HG03097 (cell line): Measurements from ENCODE around the gene CCDC87.
"Not testable (repeated sequence)": the region's sequence is repeated elsewhere in the genome, so short reads cannot be mapped to it uniquely, and the experiment has no call there.

Experiments used
- ATAC-seq: cut with Tn5 transposase; IDR thresholded peaks from one replicate; pipeline ENCODE4 v1.9.1; 2021; ENCODE audit not compliant: unreplicated experiment, low FRiP score

CCDC87 gene

DNA sequence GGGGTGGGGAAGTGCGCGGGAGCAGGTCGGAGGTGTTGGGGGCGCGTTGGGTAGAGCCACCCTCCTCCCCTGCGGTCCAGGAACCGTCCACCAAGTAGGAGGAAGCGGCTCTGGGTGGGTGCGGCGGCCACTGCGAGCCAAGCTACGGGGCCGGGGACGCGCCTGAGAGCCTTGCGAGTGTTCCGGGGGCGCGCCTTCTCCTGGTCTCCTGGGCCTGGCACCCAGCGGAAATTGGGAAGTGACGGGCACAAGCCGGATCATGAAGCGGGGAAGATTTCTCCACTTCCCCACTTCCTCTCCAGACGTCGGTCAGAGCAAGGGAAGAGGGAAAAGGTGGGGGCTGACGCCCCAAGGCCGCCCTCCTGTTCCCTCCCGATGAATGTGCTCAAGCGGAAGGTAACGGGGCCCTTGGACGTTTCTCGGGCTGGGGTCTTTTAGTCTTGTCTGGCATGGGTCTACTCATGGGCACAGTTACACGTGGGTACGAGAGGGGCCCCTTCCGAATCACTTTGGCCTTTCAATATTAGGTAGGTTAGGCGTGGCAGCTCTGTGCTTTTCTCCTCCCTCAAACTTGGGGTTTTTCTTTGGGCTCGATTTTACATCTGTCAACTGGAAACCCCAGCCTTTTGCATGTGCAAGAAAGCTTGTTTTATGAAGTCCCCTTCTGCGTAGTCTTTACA lies 24.4 kb upstream of the CCDC87 start:
- ATAC-seq = no peak

DNA sequence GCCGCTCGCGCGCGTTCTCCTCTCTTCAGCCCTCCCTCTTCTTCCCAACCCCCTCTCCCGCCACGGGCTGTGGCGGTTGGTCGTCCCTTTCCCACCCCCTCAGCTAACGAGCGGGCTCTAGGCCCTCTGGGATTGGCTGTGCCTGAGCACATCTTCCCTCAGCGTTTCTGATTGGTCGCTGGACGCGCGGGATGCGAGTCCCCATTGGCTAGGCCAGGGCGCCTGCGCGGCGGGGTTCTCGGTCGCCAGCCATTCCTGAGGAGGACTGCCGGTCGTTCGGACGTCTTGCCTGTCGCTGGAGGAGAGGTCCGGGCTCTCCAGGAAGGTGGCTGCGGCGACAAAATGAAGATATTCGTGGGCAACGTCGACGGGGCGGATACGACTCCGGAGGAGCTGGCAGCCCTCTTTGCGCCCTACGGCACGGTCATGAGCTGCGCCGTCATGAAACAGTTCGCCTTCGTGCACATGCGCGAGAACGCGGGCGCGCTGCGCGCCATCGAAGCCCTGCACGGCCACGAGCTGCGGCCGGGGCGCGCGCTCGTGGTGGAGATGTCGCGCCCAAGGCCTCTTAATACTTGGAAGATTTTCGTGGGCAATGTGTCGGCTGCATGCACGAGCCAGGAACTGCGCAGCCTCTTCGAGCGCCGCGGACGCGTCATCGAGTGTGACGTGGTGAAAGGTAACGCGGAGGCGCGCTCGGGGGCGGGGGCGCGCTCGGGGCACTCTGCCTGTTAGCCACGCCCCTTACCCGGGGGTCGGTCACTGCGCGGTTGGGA lies 23.7 kb upstream of the CCDC87 start, which contains the start of gene RBM14:
Gene RBM14 (plus strand): TSS at position 252 of the 776 bp plus-strand sequence. CDS start 91 bp downstream, at position 343.
- ATAC-seq = peak; percentile 84

DNA sequence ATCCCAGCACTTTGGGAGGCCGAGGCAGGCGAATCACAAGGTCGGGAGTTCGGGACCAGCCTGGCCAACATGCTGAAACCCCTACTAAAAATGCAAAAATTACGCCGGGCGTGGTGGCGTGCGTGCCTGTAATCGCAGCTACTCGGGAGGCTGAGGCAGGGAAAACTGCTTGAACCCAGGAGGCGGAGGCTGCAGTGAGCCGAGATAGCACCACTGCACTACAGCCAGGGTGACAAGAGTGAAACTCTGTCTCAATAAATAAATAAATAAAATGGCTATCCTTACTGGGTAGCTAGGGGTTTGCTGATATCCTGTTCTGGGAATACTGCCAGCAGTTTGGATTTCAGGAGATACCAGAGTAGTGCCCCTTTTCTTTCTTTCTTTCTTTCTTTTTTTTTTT lies 21.2 kb upstream of the CCDC87 start:
- ATAC-seq = no peak

DNA sequence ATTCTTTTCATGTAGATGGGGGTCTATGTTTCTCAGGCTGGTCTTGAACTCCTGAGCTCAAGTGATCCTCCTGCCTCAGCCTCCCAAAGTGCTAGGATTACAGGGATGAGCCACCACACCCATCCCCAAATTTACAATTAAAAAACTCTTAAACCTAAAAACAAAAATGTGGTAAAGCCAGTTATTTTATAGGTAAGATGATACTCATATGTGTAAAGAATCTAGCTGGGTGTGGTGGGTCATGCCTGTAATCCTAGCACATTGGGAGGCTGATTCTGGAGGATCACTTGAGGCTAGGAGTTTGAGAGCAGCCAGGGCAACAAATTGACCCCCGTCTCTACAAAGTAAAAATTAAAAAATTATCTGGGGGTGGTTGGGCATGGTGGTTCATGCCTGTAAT lies 19.6 kb upstream of the CCDC87 start:
- no peak for ATAC-seq

DNA sequence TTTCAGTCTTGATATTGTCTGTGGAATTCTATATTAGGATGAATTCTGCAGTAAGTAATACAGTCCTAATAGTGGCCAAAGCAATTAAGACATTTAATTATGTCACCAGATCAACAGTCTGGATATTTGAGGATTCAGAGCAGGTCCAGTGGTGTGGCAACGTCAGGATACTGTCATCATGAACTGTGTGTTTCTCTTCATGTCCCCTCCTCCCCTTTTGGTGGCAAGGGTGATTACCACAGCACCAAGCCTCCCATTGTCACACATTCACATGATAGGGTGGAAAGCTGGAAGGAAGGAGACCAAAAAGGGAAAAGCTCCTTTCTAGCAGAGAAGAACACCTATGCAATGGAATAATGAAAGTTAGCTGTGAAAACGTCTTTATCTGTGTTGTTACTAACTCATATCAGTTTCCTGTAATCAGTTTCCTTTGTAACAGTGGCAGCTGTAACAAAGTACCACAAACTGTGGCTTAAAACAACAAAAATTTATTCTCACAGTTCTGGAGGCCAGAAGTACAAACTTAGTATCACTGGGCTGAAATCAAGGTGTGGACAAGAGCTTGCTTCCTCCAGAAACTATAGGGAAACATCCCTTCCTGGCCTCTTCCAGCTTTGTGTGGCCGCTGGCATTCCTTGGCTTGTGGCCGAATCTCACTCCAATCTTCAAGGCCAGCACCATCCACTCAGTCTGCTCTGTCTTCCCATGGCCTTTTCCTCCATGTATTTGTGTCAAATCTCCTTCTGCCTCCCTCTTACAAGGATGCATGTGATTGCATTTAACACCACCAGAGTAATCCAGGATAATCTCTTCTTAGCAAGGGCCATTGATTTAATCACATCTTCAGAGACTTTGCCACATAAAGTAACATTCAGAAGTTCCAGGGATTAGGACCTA lies 17.1 kb upstream of the CCDC87 start:
- ATAC-seq = no peak

DNA sequence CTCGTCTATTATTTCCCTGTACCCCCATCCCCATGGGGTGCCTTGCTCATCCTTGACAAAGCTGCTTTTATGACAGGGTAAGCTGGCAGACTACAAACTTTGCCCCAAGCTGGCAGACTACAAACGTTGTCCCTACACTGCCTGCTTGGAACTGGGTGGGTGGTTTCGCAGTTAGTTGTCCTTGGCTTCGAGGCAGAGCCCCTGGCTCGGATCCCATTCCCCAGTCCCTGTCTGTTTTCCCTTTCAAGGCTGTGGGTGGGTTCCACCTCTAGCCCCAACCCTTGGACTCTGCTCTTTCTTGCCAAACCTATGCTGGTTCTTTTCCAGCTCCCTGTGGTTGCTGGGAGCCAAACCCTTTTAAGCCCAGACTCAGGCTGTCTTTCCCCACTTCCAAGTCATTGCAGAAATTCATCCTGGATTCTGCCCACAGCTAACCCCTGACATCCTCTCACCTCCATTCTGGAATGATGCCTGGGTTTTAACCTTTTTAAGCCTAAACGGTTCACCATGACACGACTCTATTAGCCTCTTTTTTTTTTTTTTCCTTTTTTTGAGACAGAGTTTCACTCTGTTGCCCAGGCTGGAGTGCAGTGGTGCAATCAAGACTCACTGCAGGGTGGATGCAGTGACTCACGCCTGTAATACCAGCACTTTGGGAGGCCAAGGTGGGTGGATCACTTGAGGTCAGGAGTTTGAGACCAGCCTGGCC lies 14.4 kb upstream of the CCDC87 start:
- ATAC-seq = no peak

DNA sequence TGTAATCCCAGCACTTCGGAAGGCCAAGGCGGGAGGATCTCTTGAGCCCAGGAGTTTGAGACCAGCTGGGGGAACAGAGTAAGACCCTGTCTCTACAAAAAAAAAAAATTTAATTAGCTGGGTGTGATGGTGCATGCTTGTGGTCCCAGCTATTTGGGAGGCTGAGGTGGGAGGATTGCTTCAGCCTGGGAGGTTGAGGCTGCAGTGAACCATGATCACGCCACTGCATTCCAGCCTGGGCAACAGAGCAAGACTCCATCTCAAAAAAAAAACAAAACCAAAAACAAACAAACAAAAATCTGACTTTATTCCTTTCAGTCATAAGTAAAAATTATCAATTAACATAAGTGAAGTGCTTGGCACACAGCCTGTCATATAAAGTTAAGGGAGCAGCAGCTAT lies 13.7 kb upstream of the CCDC87 start:
- not testable (repeated sequence) for ATAC-seq

DNA sequence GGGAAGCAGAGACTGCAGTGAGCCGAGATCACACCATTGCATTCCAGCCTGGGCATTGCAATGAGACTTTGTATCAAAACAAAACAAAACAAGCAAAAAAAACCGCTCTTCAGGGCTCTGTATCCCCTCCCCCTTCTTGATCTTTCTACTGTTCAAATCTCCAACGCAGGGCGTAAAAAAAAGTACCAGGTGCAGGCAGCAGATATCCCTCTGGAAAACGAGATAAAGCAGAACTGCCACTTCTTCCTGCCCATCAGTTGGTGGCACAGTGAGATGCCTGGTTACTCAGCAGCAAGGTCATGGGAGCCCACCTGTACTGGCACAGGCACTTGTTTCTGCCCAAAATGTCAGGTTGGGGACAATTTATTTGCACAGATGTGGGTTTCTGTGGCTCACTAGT lies 11.3 kb upstream of the CCDC87 start:
- ATAC-seq = no peak

DNA sequence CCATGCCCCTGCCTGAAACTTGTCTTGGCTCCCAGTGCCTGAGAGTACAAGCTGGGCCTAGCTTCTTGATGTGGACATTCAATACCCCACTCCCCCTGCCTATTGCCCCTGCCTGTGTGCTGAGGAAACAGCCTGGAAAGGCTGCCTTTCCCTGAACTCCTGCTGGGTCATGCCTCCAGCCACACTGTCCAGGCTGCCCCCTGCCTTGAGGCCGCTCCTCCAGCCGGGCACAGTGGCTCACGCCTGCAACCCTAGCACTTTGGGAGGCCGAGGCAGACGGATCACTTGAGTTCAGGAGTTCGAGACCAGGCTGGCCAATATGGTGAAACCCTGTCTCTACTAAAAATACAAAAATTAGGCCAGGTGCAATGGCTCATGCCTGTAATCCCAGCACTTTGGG lies 10.2 kb upstream of the CCDC87 start:
- ATAC-seq = no peak

DNA sequence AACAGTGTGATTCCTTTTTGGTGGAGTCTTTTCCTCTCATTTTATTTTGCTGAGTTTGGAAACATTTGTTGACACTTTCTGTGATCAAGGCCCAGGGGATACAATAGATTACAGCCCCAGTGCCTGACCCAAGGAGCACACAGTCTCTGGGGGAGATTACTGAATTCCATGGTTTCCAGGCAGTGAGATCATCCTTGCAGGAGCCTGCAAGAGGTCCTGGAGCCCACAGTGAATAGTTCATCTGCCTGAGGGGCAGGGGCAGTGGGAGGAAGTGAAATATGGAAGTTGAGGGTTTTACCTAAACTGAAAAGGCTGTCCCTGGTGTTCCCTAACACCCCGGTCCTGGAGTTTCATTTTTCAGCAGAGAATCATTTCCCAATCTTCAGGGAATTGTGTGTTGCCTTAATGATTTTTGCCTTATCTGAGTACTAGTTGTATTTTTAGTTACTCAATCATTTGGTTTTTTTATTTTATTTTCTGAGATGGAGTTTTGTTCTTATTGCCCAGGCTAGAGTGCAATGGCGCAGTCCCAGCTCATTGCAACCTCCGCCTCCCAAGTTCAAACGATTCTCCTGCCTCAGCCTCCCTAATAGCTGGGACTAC lies 7.9 kb upstream of the CCDC87 start:
- no peak for ATAC-seq

DNA sequence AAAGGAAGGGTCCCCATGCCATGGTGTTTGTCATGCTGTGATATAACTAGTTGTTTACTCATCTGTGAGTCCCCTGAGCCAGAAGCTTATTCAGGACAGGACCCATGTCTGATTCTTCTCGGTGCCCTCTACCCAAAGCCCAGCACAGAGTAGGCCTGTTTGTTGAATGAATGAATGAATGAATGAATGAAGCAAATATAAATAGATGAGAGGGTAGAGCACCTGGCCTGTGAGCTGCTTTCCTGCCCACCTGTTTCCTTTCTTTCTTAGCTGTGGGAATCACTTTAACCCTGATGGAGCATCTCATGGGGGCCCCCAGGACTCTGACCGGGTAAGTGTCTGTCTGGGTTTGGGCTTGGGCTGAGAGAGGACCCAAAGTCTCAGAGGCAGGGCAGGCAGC lies 7.4 kb upstream of the CCDC87 start:
- no peak for ATAC-seq

DNA sequence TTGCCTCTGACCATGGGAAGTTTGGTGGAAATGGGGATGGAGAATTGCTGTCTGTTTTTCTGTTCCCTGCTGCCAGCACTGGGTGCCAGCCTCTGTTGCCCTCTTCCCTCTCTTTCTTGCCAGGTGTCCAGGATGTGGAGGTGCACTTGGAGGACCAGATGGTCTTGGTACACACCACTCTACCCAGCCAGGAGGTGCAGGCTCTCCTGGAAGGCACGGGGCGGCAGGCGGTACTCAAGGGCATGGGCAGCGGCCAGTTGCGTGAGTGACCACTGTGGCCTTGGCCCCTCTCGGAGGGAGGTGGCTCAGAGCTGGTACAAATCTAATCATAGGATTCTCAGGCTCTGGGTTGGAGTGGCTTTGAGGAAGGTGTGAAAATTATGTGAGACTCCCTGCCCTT lies 6.1 kb upstream of the CCDC87 start:
- no peak for ATAC-seq

DNA sequence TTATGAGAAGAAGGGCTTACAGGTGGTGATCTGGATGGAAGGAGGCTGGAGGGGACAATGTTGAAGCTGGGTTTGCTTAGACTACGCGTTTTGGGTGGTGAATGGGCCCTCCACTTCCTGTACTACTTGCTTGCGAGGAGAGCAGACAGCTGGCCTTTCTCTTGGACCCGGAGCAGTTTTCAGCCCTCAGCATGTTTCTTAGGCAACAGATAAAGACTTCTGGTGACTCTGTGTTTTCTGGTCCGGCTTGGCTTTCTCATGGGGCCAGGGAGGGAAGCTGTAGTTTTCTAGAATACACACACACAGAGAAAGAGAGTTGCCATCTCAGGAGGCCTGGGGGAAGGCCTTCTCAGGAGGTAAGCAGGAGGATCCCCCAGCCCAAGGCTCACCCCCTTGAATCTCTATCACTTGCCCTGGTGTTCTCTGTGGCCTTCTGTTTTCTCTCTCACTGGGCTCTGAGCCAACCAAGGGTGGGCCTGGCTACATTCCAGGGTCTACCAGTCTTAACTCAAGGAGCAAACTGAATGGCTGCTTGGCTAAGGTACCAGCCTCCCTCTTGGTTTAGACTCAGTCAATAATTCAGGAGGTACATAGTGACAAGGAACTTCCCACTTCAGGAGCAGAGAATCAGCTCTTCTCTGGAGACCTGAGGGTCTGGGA lies 2.5 kb upstream of the CCDC87 start:
- ATAC-seq = no peak

DNA sequence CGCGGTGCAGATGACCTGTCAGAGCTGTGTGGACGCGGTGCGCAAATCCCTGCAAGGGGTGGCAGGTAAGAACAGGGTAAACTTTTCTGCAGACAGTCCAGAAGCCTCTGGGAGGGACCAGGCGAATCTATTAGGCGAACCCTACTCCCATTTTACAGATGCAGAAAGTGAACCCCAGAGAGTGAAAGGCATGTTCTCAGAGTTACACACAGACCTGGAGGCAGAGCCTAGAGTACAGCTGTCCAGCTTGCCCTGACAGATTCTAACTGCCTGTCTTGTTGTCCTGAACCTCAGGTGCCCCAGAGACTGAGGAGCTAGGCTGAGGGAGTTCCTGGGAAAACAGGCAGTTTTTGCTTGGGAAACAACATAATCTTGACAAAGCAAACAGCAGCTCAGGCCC lies 787 bp upstream of the CCDC87 start:
- ATAC-seq = no peak

DNA sequence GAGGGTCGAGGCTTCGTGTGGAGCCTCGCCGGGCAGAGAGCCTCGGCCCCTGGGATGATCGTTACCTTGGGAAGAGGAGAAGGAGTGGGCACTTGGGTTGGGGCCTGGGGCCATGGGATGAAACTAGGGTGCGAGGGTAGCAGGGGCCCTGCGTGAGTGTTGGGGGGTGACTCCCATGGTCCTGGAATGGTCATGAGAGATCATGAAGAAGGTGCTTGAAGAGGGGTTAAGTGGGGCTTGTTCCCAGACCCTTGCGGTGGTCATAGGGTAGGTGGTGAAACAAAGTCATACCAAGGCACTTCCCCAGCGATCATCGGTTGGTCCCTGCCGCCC lies 406 bp upstream of the CCDC87 start:
- no peak for ATAC-seq

DNA sequence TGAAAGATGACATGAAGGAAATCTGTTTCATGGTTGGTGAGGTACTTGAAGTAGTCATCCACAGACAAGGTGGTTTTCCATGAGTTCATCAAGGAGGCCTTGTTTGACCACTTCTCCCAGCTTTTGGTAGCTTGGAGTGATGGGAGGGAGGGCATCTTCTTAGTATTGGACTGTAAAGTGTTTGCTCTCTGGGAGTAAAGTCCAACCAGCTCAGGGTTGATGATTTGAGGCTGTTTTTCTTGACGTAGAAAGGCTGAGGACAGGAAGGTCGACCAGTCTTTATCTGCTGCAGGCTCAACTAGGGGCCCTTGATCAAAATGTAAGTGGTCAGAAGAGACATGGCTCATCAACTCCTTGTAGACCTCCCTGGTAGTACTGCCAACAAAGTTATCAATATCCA lies 1.7 kb downstream of the CCDC87 start:
- ATAC-seq = no peak

DNA sequence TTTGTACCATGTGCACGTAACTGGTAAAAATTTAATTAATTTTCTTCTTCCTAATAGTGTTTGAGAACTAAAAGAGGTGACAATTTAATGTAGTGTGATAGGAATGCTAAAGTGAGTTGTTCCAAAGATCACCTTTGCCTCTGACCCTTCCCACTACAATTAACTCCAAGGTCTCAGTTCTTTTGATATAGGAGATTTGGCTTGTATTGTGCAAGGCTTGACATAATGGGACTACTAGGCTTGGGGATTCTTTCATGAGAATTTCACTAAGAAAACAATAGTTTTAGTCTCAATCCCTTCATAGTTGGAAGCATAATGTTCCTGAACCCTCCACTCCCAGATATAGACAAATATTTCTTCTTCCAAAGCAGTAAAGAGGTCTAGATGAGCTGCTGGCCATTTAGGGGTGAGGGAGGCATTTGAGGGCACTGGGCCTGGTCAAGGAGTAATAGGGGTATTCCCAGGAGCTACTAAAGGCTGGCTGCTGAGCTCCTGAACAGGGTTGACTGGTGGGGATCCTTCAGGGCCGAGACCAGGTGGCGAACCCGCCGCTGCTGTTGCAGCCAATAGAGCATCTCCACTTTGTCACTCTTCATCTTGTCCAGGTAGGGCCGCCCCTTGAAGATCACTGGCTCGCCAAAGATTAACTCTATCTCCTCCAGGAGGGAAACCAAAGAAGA lies 2.7 kb downstream of the CCDC87 start:
- ATAC-seq = no peak

DNA sequence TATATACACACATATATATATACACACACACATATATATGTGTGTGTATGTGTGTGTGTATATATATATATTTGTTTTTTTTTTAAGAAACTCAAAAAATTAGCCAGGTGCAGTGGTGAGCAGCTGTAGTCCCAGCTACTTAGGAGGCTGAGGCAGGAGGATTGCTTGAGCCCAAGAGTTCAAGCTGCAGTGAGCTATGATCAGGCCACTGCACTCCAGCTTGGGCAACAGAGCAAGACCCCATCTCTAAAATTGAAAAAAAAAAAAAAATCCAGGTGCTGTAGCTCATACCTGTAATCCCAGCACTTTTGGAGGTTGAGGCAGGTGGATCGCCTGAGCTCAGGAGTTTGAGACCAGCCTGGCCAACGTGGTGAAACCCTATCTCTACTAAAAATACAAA lies 3.5 kb downstream of the CCDC87 start:
- ATAC-seq = not testable (repeated sequence)

DNA sequence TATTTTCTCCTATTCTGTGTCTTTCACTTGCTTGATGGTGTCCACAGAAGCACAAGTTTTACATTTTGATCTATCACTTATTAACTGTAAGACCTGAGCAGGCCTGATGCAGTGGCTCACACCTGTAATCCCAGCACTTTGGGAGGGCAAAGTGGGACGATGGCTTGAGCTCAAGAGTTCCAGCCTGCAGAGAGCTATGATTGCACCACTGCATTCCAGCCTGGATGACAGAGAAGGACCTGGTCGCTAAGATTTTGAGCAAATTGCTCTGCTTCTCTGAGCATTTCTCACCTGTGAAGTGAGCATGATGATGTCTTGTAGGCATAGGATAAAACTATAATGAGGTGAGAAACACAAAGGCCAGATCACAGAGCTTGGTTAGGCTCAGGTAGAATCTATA lies 6.7 kb downstream of the CCDC87 start:
- no peak for ATAC-seq
